CMK (cell line): Measurements from ENCODE around the gene GOLGA6L2.
"Not testable (repeated sequence)": the region's sequence is repeated elsewhere in the genome, so short reads cannot be mapped to it uniquely, and the experiment has no call there.

Experiments
- DNase-seq: peaks from one replicate; pipeline ENCODE4 v3.0.0-alpha.2; 2010; ENCODE audit warnings: low read depth

Gene GOLGA6L2

DNA sequence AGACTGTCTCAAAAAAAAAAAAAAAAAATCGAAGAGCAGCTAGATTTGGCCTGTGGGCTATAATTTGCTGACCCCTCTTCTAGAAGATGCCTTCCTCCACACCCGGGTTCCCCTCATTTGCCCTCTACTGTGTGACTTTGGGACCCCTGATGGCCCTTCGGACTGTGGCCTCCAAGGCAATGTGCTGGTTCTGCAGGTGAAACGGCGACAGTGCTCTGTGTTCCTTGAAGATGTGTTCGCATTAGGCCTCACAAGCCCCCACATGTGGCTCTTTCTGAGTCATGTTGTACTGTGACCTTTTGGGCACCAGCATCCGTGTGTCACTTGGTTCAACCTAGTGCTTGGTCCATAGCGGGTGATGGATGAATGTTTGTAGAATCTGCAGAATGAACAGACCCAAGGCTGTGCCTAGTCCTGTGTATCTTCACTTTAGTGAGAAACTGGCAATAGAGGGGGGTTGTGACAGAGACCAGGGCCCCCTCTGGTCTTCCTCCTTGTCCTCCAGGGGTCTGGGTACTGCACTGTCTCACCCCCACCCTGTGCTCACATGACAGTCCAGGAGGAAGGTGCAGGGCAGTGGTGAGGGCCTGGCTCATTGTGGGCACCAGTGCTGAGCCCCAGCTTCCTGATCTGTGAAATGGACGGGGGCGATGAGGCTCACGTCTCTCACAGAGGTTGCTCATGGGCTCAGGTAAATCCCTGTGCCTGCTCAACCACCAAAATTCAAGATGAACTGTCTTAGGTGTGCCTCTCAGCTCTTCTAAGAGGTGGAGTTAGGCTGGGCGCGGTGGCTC lies 22.7 kb downstream of the GOLGA6L2 start:
- no peak for DNase-seq

DNA sequence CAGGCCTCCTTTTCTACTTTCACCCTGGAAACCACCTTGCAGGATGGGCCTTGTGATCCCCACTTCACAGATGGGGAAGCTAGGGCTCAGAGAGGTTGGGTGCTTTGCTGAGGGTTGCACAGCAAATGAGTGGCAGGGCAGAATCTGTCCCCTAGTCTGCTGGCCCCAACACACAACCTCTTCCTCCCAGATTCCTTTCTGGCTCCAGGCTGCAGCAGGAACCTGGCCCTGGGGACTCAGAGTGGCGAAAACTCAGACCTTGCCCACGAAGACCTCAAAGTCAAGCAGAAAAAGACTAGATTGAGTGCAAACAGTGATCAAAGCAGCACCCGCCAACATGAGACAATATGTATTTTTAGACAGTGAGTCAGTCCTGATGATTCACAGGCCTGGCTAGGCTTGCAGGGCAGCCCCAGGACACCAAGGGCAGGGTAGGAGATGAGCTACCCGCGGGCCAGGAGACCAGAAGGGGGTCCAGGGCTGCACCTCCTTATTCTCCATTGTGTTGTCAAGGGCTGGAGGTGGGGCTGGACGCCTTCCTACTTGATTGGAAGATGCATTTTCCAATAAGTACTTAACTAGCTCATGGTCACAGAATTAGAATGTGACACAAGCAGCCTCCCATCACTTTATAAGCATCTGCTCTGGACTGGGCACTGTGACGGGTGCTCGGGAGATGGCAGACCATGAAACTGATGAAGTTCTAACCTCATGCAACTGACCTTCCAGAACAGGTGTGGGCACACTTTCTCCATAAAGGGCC lies 23.9 kb downstream of the GOLGA6L2 start:
- no peak for DNase-seq

DNA sequence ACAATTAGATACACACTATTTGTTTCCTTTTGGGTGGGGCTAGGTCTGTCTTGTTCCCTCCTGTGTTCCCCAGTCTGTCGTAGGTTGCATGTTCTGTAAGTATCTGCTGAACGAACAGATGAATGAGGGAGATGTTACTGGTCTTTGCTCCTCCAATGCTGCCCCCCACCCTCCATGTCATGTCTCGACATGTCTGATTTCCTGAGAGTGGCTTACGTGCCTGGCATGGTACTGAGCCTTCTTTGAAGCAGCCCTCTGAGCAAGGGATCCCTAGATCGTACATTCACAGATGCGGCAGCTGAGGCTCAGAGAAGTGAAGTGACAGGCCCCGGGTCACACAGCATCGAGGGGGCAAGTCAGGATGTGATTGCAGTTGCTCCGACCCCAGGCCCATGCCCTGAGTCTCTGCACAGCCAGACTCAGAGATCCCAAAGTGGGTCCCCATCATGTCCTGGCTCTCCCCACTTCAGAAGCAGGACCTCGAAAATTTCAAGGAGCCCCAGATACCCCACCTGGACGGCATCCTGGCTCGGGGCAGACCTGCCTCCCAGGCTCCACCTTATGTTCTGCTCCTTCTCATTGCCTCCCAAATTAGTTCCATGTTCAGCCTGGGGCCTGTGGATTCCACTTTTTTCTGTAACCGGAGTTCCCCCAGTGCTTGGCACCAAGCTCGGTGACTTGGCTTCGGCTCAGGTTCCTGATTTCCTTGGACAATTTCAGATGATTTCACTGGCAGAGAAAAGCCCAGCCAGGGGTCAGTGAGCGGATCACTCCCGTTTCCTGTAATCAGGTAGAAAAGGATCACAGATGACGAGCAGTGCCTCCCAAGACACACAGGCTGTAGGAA lies 24.7 kb downstream of the GOLGA6L2 start:
- no peak for DNase-seq

- DNase-seq = no peak
These were observed 26.1 kb downstream of the GOLGA6L2 start for GRCh38 chr15:23420806-23421575.

- no peak for DNase-seq
These were observed 30.4 kb downstream of the GOLGA6L2 start for GRCh38 chr15:23416349-23417276.

GRCh38 chr15:23415866-23416265 lies 31.2 kb downstream of the GOLGA6L2 start:
- not testable (repeated sequence) for DNase-seq

DNA sequence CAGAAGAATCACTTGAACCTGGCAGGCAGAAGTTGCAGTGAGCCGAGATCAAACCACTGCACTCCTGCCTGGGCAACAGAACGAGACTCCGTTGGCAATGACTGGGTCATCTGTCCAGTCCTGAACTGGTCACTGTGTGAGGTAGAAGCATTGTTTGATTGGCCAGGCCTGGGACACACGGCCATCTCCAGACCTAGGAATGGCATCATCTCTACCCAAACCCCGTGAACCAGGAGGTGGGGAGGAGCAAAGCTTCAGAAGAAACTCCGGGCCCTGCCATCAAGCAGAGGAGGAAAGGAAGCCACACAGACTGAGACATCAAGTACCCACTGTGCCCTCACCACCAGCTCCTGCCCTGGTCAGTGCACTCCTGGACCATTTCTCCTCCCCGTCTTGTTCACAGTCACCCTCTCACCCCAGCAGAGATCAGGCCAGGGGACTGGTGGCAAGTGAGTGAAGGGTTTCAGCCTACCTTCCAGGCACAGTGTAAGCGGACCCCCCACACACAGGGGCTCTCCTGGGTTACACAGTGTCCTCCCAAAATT lies 31.6 kb downstream of the GOLGA6L2 start:
- no peak for DNase-seq

GRCh38 chr15:23412881-23413600 lies 34.0 kb downstream of the GOLGA6L2 start:
- not testable (repeated sequence) for DNase-seq

GRCh38 chr15:23411841-23412240 lies 35.2 kb downstream of the GOLGA6L2 start:
- no peak for DNase-seq

DNA sequence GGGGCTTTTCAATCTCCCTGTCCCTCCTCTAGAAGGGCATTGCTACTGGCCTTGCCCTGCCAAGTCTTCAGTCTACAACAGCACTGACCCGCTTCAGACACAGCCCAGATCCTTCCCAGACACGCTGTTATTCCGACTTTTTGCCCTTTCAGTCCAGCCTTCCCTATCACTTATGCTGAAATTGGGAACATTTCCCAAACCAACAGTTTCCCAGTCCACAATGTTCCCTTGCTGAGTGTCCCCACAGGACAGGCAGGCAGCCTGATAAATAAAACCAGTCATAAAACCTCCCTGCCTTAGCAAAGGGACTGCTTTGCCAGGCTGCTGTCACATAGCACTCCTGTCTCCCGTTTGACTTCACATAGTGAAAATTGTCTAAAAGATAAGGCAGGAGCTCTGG lies 43.5 kb downstream of the GOLGA6L2 start:
- no peak for DNase-seq

DNA sequence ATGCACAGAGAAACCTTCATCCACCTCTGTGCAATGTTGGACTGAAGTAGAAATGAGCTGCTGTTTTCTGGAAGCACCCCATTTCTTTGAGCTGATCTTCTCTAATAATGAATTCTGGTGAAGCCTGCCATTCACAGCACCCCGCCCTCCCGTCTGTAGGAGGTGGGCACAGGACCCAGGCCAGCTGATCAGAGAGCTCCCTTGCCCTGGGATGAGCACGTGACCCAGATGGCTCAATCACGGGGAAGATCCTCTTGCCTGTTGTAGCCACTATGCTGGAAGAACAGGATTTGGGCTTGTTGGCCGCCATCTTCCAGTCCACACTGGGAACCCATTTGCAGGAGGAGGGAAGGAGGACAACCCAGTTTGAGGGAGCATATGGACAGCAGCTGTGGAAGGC lies 44.5 kb downstream of the GOLGA6L2 start:
- DNase-seq = no peak

- no peak for DNase-seq
These were observed 44.9 kb downstream of the GOLGA6L2 start for GRCh38 chr15:23402140-23402539.

GRCh38 chr15:23401627-23402026 lies 45.4 kb downstream of the GOLGA6L2 start:
- DNase-seq = no peak

- not testable (repeated sequence) for DNase-seq
These were observed 47.8 kb downstream of the GOLGA6L2 start for GRCh38 chr15:23399207-23399606.

DNA sequence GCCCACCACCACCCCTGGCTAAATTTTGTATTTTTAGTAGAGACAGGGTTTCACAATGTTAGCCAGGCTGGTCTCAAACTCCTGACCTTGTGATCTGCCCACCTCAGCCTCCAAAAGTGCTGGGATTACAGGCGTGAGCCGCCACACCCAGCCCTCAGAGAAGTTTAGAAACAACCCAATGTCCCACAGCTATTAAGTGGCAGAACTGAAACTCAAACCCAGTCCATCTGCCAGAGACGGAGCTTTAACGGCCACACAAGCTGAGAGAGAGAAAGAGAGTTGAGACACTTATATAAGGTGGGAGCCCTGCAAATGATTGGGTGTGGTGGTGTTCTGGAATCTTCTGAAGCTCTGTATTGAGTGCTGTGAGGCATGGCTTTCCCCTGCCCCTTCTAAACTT lies 48.7 kb downstream of the GOLGA6L2 start:
- DNase-seq = not testable (repeated sequence)

GRCh38 chr15:23397779-23398178 lies 49.3 kb downstream of the GOLGA6L2 start:
- DNase-seq = no peak

- no peak for DNase-seq
These were observed 51.2 kb downstream of the GOLGA6L2 start for GRCh38 chr15:23395832-23396231.

- DNase-seq = no peak
These were observed 51.9 kb downstream of the GOLGA6L2 start for GRCh38 chr15:23395030-23395692.
